GM18511 (cell line): ENCODE results near the gene TOLLIP.
"Not testable (repeated sequence)": the region's sequence is repeated elsewhere in the genome, so short reads cannot be mapped to it uniquely, and the experiment has no call there.

ENCODE experiments used
- ATAC-seq: cut with Tn5 transposase; IDR thresholded peaks from one replicate; pipeline ENCODE4 v1.9.1; 2021; ENCODE audit warnings: mild to moderate bottlenecking, moderate library complexity; ENCODE audit not compliant: unreplicated experiment

Gene TOLLIP

DNA sequence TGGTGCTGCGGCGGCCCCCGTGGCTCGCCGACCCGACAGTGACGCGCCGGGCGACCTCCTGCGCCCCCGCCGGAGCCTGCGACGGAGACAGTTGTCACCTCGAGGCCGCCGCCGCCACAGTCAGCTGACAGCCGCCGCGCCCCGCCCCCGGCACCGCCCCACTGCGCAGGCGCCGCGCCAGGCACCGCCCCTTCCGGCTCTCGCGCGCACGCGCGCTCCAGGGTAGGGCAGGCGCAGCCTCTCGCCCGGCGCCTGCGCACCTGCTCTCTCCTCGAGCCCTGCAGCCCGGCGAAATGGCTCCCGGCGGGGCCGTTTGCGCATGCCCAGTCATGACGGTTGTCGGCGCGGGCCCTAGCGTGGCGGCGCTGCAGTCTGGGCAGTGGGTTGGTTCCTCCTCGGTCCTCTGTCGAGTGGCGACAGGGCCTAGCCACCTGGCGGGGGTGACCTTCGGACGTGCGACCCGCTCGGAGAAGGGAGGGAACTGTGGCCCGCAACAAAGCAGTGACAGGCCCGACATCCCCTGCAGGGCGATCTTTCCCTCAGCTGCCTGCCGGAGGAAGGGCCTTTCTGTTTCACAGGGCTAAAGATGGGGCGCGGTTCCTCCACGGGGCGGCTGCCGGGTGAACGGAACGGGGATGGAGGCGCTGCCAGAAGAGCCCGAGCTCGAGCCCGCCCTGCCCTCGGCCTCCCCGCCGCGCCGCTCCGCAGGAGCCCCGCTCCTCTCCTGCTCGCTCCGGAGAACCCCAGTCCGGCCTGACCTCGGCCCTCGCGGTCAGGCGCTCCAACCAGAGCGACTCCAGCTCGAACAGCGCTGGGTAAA, at the start of gene TOLLIP:
TSS of gene TOLLIP (minus strand) at position 135 of the 820 bp plus-strand sequence. CDS start at position 1, 134 bp downstream.
- peak; percentile 75 for ATAC-seq

DNA sequence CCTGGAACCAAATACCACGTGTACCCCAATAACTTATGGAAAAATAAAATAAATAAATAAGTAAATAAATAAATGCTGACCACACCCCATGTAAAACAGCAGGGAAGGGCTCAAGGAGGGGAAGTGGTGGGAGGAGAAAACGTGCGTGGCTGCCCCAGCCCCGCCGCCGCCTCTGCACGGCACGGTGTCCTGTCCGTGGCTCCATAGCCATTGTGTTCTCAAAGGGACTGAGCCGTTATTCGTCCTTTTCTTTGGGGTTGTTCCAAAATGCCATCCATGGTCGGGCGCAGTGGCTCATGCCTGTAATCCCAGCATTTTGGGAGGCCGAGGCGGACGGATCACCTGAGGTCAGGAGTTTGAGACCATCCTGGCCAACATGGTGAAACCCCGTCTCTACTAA, 49.5 kb upstream of the TOLLIP start:
- not testable (repeated sequence) for ATAC-seq

DNA sequence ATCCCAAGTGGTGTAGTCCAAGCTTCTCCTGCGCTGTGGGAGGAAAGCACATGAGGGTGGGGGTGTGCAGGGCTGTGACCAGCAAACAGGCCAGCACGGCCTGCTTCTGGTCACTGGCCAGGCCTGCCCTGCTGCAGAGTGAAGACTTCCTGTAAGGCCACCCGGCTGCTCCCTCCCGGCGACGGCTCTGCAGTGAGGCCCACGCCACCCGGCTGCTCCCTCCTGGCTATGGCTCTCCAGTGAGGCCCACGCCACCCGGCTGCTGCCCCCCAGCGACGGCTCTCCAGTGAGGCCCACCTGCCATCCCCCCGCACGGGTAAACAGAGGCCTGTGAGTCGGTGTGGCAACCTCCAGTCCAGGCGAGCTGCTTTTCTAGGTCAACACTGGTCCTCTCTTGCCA, 48.9 kb upstream of the TOLLIP start:
- ATAC-seq, result no peak

DNA sequence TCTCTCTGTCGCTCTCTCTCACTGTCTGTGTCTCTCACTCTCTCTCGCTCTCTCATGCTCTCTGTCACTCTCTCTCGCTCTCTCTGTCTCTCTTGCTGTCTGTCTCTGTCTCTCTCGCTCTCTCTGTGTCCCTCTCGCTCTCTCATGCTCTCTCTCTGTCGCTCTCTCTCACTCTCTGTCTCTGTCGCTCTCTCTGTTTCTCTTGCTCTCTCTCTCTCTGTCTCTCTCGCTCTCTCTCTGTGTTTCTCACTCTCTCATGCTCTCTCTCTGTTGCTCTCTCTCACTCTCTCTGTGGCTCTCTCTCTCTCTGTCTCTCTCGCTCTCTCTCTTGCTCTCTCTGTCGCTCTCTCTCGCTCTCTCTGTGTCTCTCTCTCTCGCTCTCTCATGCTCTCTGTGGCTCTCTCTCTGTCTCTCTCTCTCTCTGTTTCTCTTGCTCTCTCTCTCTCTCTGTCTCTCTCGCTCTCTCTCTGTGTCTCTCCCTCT, 47.1 kb upstream of the TOLLIP start:
- ATAC-seq, result no peak

DNA sequence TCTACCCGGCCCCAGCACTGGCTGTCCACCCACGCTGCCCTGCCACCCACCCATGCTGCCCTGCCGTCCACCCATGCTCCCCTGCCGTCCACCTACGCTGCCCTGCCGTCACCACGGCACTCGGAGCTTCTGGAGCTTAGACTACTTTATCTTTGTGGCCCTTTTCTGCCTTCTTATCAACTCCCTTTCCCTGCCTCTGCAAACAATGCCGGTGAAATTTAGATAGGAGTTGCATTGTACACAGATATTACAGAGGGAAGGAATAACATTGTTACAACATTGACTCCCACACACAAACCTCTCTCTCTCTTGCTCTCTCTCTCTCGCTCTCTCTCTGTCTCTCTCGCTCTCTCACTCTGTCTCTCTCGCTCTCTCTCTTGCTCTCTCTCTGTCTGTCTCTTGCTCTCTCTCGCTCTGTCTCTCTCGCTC, 46.6 kb upstream of the TOLLIP start:
- ATAC-seq, result no peak

DNA sequence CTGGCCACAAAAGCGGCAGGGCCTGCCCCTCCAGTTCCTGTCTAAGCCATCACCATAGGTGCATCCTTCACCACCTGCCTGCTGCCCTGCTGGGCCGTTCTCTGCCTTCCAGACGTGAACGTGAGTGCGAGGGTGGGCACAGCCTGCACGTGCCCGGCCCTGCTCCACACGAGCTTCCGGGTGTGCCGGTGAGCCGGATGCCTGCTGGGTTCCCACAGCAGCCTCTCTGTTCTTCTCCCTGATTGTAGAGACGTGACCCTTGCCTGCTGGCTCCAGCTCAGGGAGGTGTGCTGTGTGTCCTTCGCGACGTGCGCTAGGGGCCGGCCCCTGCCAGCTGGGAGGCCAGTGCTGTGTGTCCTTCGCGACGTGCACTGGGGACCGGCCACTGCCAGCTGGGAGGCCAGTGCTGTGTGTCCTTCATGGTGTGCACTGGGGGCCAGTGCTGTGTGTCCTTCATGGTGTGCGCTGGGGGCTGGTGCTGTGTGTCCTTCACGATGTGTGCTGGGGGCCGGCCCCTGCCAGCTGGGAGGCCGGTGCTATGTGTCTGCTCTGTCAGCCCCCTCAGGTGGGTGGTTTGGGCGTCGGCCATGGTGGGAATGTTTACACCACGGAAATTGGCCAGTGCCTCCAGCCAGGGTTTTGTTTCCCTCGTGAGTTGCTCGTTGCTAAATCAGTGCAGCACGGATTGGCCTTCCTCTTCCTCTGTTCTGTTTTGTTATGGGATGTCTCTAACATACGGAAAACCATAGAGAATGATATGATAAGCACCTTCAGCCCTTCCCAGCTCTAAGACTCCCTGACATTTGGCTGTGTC, 44.9 kb upstream of the TOLLIP start:
- ATAC-seq, result no peak

DNA sequence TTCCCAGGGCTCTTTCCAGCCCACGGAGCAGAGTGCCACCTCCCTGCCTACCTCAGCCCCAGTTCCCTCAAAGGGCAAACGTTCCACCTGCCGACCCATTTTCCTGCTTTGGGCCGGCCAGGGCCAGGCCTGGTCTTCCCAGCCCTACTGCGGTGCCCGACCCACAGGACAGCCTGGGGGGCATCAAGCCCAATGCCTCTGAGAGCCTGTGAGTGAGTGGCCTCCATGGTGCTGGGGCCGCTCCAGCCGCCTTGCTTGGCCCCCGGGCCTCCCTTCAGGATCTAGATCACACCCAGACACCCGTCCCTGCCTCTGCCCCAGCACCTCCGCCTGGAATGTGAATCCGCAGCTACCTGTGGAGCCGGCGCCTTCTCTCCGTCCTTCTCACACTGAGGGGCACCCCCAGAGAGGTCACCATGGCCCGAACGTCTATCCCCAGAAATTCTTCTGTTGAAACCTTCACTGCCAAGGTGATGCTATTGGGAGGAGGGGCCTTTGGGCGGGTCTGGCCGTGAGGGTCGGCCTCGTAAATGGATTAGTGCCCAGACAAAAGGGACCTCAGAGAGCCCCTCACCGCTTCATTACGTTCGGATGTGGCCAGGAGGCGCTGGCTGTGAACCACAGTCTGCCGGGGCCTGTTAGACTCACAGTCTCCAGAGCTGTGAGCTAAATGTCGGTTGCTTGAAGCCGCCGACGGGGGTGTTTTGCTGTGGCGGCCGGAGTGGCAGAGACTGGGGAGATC, 44.1 kb upstream of the TOLLIP start:
- no peak for ATAC-seq

DNA sequence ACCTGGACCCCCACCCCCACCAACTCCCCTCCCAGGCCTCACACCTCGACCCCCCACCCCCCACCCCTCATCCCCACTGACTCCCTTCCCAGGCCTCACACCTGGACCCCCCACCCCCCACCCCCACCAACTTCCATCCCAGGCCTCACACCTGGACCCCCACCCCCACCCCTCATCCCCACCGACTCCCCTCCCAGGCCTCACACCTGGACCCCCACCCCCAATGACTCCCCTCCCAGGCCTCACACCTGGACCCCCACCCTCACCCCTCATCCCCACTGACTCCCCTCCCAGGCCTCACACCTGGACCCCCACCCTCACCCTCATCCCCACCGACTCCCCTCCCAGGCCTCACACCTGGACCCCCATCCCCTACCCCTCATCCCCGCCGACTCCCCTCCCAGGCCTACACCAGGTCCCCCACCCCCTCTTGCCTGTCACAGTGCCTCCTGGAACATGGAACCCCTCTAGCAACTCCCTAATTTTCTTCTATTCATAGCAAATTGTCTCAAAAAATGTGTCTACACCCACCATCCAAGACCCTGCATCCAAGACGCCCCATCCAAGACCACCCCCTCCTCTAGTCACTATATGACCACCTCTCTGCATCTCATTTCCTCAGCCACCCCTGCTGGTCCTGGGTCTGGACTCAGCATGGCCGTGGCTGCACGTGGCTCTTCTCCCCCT, 43.4 kb upstream of the TOLLIP start:
- ATAC-seq, result no peak

DNA sequence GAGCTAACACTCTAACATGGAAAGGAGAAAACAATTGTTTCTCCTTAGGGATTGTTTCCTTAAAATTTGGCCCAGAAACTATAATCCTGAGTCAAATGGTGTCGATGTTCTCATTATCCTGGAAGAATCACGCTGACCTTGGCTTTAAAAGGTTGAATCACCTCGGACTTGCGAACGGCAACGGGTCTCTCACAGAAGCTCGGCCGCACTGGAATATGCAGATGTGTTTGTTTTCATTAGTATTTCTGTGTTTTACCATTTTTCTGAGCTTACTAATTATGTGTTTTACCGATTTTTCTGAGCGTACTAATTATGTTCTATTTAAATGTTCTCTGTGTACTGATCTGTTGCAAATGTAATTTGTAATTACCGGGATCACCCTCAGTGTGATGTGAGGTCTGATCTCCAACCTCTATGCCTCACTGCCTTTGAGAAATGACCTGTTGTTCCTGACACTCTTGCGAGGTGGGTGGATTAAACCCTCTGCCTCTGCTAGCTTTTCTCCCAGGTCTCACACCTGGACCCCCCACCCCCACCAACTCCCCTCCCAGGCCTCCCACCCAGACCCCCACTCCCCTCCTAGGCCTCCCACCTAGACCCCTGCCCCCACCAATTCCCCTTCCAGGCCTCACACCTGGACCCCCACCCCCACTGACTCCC, 42.0 kb upstream of the TOLLIP start:
- no peak for ATAC-seq

DNA sequence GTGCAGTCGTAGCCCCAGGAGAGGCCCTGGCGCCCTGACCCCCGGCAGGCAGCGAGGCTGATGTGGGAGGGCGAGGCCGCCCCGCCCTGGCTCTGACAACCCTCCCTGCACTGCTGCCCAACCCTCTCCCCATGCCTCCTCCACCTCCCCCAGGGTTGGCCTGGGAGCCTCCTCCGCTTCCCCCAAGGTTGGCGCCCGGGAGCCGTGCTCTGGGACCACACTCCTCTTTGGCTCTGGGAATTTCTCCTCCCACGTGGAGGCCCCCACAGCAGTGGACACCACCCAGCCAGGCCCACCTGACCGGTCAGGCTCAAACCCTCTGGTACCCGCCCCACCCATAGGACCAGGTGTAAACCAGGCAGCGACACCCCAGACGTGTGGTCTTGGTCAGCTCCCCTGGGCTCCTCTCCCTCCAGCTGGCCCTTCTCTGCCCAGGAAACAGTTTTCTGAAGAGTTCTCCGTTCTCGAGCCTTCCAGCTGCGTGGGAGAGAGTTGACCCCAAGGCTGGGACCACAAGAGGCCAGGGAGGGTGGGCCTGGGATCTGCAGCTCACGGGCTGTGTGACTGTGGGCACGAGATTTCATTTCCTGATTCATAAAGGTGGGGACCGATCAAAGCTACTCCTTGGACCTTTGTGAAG, 40.8 kb upstream of the TOLLIP start:
- ATAC-seq, result no peak

DNA sequence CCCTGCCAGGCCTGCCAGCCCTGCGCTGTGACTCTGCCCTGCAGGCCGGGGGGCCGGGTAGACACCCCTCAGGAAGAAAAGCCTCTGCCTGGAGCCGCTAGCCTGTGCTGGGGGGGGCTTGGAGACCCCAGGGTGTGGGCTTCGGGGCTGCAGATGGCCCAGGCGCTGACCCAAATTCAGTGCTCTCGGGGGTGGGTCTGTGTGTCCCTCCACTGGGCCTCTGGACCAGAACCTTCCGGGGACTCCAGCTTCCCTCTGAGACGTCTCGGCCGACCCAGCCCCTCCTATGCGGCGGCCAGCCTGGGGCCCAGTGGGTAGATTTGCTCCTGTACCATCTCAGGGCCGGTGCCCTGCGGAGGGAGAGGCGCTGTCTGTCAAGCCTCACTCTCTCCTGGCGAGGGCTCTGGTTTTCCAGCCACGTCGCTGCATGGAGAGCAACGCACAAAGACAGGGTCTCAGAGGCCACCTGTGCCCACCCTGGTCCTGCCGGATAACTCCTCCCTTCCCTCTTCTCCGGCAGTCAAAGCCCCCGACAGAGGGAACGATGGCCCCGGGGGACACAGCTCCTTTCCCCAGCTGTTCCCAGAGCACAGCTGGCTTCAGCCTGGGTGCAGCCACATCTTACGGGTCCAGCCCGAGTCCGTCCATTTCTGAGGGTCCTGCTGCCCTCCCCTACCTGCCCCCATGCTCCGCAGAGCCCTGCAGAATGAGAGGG, 40.1 kb upstream of the TOLLIP start:
- no peak for ATAC-seq

DNA sequence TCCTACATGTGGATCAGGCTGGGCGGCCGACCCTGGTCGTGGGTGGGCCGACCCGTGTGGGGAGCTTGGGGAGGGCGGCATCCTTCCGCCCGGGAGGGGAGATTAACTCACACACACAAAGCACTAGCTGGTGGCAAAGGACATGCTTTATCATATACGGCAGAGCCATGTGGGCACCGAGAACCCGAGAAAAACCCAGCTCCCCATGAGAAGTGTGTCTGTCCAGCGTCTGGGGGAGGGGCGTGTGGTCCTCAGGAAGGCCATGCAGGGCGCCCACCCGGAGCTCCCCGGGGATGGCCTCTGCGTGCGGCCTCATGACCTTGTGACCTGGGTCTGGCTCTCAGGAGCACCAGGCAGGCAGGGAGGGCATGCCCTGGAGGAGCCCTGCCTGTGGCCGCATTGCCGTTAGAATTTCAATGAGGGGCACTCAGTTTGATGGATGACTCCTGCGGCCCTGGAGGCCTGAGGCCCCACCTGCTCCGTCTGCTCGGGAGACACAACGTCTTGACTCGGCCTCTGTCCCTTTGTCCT, 39.4 kb upstream of the TOLLIP start:
- no peak for ATAC-seq

DNA sequence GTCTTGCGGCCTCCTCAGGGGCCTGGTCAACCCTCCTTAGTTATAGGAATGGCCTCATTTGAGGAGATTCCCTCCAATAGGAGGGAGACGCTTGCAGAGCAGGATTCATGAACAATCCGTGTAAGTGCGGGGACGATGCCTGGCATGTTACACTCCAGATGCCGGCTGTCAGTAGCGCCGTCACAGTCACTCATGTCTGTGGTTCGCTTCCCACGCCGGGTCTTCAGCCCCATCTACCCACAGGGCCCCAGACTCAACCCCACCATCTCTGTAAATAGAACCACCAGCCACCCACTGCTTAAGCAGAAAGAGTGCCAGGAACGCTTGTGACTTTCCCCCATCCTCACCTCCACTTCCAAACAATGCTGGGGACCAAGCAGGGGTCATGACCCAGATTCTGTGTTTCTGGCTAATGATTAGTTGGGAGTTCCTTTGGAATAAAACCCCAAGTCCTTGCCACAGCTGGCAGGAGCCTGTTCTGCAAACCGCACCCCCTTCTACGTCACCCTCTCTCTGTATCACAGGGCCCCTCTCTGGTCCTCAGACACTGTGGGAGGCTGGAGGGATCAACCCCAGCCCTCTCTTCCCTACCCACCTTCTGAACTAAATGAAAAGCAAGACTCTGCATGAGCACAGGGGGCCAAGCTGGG, 38.8 kb upstream of the TOLLIP start:
- ATAC-seq, result no peak

DNA sequence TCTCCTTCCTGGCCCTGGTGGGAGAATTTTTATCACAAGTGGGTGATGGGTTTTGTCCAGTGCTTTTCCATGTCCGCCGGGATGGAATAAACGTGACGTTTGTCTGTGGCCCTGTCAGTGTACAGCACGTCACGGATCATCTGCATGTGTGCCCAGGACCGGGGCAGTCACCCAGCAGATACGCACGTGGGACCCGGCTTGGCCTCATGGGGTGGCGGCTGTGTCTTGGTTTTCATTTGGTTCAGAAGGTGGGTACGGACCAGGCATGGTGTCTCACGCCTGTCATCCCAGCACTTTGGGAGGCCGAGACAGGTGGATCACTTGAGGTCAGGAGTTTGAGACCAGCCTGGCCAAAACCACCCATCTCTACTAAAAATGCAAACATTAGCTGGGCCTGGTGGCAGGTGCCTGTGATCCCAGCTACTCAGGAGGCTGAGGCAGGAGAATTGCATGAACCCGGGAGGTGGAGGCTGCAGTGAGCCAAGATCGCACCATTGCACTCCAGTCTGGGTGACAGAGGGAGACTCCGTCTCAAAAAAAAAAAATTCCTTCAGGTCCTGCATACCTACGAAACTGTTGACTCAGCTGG, 38.1 kb upstream of the TOLLIP start:
- not testable (repeated sequence) for ATAC-seq

DNA sequence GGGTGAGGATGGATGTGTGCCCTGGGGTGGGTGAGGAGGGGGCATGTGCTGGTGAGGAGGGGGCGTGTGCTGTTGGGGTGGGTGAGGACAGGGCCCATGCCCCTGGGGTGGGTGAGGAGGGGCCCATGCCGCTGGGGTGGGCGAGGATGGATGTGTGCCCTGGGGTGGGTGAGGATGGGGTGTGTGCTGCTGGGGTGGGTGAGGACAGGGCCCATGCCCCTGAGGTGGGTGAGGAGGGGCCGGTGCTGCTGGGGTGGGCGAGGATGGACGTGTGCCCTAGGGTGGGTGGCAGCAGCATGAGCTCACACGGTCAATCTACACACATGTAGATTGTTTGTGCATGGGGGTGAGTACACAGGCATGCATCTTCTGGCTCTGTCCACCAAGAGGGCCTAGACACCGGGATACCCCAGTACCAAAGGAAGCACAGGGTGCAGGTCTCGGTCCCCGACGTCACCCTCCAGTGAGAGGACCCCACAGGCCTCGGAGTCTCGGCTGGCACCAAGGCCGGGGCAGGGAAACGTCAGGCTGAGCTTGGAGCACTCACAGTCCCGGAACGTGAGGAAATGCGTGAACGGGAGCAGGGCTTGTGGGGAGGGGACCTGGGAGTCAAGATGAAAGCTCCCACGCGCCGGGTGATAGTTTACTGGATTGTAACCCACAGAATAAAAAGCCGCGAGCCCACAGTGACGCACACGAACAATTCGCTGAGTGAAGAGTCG, 37.4 kb upstream of the TOLLIP start:
- ATAC-seq, result no peak

DNA sequence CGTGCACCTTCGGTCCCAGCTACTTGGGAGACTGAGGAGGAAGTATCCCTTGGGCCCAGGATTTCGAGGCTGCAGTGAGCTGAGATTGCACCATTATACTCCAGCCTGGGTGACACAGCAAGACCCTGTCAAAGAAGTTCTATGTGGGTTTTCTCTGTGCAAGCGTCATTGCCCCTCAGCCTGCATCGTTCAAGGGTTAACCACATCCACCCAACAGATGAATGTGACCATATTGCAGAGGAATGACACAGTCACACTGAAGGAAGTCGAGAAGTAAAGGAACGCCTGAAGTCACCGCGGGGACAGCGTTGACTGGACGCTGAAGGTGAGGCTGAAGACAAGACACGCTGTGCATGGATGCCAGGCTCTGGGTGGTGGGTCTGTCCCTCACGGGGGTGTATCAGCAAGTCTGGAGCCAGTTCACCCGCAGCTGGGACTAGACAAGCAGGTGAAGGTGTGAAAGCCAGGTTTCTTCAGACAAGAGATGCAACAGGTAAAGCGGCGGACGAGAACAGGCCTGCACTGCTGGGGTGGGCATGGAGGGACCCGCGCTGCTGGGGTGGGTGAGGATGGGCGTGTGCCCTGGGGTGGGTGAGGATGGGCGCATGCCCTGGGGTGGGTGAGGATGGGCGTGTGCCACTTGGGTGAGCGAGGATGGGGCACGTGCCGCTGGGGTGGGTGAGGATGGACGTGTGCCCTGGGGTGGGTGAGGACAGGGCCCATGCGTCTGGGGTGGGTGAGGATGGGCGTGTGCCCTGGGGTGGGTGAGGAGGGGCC, 36.5 kb upstream of the TOLLIP start:
- no peak for ATAC-seq
